ENCODE data around the gene DCTN5.

Gene DCTN5

DNA sequence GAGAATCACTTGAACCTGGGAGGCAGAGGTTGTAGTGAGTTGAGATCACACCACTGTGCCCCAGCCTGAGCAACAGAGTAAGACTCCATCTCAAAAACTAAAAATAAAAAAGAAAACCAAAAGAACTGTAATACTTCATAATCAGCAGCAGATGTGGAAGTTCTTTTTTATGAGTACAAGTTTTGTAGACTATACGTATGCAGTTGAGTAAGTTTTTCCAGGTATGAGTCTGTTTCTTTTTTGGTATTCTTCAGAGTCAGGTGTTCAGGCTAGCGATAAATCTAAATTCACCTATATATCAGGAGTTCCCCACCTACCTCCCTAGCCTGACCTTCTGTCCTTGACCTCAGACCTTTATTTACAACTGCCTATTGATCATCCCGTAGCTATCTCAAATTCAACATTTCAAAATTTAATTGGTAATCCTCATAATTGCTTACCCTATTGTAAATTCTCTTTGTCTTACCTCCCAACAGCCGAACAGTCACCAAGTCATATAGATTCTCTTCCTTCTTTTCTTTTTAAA, 10.7 kb downstream of the DCTN5 start:
- no peak for DNase-seq

DNA sequence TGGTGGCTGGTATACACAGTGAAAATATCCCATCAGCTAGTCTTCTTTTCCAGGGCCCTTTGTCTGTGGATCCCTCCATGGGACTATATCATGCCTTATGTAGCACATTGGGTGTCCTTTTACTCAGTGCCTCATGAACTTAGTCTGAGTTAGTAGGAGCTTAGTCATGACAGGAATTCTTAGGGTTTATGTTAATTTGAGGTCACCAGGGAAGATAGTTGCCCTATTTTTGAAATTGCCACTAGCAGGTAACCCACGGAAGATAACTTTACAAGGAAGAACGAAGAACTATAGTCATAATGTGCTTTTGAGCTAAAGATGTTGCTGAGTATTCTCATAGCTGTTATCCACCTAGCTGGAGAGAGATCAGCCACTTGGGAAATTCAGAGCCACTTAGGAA, 22.7 kb downstream of the DCTN5 start:
- DNase-seq: no peak

DNA sequence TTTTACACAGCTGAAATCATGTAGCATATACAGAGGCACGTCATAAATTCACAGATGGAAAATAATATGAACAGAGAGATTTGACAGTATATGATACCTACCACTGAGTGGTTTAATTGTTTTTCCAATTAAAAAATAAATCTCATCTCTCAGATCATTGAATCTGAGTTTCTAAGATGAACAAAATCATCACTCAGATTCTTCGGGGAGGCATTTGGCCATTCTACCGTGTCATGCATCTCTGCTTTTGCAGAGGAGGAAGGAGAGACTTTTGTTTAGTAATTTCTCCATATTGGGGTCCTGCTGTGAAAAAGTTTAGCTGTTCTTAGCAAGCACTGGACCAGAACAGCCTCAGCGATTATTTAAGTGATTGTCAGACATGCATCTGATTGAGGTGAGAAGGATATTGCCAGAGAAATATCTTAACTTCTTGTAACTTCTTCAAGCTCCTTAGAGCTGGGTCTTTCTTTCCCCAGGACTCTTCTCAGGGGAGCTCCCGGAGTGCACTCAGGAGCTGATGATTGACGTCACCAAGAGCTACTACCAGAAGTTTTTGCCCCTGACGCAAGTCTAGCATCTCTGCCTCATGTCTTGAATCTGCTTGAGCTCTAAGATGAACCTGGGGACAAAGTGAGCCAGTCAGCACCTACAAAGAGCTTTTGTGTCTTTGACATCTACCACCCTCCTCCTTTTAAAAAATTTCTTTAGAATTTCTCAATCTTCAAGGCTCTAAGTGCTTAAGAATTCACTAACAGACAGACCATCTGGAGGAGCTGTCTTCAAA, 25.5 kb downstream of the DCTN5 start:
- no peak for DNase-seq

DNA sequence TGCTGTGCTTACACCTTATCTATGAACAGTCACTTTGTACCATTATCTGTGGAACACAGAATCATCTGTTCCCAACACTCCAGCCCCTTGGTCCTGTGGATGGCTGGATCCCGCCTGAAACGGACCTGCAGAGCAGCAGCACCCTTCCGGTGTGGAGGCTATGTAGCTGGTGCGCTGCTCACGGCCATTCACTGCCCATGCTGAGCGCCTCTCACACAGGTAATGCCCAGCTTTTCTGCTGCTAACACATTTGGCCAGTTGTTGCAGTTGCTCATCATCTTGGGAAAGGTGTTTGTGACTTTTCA, 26.0 kb downstream of the DCTN5 start:
- no peak for DNase-seq

DNA sequence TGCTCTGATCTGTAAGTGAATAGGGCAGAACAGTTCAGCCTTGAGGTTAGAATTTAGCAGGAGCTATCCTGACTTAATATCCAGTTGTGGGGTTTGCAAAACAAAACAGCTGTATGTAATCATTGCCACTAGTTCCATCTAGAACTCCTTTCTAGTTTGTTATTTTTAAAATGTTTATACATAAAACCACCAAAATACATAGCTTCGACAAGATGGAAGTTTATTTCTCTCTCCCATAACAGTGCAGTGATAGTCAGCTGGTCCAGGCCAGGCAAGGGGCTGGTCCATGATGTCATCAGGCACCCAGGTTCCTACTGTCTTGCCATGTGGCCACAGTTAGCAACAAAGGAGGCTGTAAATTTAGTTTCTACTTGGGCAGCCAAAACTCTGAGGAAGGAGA, 27.0 kb downstream of the DCTN5 start:
- DNase-seq: no peak

DNA sequence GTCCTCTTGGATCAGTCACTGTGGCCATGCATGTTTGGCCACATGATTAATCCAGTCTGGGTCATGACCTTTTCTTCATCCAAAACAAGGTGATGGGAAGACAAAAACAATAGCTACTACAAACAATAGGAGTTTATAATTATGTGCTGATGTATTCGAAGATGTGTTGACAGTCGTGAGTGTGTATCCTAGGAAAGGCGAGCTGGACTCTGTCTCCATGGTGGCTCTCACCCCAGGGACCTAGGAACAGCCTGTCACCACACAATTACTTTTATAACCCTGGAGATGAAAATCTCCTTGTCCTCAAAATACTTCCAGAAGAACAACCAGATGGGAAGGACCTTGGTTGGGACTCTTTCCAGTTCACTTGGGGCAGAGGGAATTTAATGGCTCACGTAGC, 27.6 kb downstream of the DCTN5 start:
- DNase-seq: no peak

DNA sequence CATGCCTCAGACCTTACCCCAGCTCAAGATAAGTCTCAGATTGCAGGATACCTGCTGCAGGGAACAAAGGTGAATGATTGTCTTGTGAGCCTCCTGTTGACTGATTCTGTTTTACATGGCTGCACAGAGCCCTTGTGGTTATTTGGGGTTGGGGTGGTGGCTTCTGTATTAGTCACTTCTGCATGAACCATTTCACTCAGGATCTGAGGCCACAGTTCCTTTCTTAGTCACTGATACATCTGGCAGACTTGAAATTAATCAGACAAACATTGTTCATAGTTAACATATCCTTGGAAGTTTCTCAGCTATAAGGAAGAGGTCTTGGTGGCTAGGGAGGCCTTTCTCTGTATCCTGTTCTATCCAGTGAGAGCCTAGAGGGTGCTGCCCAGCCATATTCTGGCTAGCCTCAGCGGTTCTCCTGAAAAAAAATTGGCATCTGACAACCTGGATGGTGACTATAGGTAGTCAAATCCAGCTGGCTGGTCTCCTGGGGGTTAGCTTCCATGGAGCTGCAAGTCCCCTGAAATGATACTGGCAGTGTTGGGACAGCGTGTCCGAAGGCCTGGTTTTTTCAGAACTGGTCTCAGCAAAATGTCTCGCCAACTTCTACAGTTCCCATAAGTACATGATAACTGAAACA, 29.0 kb downstream of the DCTN5 start:
- DNase-seq: peak in 4 of 58 donors; percentile 6 to 23 (median 8)

DNA sequence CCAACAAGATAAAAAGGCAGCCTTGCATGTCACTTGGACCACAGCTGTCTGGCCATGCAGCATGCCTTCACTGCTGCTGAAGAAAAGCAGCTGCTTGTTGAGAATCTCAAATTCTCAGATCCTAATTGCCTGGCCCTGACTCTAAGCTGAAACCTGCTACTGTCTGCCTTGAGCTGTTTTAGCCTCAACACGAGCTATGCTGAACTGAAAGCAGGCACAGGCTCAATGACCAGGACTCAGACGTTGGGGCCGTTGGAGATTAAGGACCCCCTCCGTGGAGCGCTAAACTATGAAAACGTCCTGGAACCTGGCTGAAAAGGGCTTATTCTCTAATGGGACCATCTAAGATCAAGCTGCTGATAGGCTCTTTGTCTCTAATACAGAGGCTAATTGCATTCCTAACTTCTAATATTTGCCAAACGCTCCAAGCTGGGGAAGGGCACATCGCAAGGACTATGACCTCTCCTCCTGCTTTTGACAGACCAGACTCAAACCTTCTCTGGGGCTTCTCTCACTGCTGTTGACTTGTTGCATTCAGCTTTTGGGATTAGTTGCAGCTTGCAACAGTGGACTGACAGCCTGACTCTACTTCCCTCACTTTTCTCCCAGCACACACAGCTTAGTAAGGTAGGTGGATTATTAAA, 32.8 kb downstream of the DCTN5 start:
- peak in 2 of 58 donors; percentile 0 to 3 for DNase-seq

DNA sequence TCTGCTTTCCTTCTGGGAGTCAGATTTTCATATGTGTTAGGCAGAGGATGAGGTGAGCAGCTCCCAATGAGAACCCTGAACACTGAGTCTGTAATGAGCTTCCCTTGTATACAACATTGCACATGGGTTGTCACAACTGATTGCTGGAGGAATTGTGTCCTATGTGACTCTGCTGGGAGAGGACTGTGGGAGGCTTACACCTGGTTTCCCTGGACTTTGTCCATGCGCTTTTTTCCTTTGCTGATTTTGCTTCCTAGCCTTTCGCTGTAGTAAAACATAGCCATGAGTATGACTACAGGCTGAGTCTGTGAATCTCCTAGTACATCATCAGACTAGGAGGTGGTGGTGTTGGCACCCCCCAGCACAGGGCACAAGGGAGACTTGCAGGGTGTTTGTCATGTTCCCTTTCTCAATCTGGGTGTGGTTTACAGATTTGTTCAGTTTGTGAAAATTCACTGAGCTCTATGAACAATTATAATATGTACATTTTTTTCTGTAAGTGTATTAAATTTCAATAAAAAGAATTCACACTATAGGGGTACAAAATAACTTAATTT, 35.7 kb downstream of the DCTN5 start:
- DNase-seq: peak in 4 of 58 donors; percentile 3 to 14 (median 7)

DNA sequence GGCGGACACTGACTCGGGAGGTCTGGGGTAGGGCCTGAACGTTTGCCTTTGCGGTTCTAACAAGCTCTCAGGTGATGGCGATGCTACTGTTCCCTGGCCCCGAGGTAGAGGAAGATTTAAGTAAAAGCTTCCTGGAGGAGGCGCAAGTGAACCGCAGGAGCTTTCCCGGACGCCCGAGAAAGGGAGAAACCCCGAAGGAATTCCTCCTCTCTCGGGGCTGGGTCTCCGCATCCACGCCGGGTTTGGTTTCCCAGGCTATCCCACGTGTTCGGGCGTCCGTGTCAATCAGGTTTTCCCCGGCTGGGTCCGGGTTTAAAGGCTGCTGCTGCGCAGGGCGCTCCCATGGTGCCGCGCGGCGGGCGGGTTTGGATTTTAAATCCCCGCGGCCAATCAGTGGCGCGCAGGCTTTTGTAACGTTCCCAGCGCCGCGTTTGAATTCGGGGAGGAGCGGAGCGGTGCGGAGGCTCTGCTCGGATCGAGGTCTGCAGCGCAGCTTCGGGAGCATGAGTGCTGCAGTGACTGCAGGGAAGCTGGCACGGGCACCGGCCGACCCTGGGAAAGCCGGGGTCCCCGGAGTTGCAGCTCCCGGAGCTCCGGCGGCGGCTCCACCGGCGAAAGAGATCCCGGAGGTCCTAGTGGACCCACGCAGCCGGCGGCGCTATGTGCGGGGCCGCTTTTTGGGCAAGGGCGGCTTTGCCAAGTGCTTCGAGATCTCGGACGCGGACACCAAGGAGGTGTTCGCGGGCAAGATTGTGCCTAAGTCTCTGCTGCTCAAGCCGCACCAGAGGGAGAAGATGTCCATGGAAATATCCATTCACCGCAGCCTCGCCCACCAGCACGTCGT, 37.4 kb downstream of the DCTN5 start, which contains the start of gene PLK1:
TSS of gene PLK1 (plus strand) at position 460 of the 844 bp plus-strand sequence. CDS start at position 504, 44 bp downstream.
- peak in 56 of 58 donors; percentile 14 to 86 (median 55) for DNase-seq

DNA sequence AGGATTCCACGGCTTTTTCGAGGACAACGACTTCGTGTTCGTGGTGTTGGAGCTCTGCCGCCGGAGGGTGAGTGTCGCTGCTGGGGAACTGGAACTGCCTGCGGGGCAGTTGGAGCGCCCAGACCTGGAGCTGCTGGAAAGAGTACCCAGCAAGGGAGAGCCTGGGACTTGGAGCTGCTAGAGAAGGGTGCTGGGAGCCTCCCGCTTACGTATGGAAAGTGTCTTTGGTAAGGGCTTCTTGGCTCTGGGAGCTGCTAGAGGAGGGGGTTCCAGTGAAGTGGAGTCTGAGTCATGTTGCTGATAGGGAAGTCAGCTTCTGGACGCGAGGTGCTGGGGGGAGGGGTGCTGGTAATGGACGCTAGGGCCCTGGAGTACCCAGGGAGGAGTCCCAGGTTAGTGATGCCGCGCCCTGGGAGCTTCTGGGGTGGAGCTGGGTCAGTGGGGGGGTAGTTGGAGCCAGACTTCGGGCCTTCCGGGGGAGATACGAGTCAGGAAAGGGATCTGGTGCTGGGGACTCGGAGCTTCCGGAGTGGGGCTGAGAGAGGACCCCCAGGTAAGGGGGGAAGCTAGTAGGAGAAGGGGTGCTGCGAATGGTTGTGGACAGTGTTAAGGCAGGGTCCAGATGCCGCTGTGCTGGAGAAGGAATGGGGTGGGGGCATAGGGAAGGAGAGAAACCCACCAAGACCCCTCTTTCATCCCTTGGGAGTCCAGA, 38.2 kb downstream of the DCTN5 start:
- no peak for DNase-seq

DNA sequence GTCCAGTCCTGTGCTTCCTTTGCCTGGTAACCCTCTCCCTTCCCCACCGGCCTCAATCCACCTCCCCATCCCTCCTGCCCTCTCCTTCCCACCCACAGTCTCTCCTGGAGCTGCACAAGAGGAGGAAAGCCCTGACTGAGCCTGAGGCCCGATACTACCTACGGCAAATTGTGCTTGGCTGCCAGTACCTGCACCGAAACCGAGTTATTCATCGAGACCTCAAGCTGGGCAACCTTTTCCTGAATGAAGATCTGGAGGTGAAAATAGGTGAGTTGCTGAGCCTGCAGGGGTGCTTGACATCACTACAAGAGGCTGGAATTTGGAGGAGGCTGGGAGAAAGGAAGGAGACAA, 38.7 kb downstream of the DCTN5 start:
- DNase-seq: no peak

DNA sequence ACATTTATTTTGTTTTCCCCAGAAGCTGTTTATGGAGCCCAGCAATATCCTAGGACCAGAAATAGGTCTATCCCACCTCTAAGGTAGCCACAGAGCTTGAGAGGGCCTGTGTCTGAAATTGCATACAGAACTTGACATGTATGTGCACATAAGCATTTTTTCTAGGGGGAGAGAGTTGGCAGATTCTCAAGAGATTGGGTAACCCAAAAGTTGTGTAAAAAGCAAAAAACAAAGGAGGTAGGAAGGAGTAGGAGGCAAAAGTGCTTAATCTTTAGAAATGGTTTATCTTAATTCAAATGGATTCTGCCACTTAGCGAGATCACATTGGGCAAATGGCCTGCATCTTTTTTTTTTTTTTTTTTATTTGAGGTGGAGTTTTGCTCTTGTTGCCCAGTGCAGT, 40.9 kb downstream of the DCTN5 start:
- no peak for DNase-seq

DNA sequence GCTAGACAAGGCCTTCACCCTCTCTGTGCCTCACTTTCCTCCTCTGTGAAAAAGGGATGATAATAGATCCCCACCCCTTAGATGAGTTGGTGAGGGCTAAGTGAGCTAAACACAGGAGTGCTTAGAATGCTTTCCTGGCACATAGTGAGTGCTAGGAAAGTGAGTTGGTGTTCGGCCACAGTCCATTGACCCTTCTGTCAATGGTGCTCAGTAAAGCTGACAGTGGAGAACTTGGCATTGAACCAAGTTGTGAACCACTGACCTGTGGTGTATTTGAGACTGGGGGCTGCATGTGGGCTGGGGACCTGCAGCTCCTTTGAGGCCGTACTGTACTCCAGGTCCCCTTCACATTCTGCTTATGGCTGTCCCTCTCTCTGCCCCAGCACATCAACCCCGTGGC, 42.2 kb downstream of the DCTN5 start:
- DNase-seq: no peak

DNA sequence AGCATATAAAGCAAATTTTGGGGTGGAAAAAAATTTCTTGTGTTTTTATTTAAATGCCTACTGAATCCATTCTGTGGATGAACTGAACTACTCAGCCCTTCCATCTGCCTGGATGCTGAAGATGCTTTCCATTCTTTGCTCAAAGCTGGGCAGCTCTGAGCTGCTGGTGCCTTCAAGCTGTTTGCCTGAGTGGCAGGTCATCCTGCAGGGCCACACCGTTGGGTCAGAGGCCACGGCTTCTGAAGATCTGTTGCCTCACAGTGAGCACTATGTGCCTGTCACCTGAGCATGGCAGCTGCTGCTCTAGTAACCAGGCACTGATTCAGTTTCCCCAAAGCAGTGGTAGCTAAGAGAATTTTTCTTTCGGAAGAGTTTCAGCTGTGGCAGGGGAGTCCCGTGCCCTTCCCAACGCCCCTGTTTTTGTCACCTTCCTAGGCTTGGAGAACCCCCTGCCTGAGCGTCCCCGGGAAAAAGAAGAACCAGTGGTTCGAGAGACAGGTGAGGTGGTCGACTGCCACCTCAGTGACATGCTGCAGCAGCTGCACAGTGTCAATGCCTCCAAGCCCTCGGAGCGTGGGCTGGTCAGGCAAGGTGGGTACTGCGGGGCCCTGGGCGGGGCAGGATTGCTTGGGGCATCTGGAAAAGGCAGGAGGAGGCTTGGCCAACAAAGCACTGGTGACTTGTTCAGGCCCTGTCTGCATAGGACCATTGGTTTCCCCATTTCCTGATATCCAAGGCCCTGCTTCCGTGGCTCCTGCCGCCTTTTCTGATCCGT, 46.0 kb downstream of the DCTN5 start:
- DNase-seq: no peak

DNA sequence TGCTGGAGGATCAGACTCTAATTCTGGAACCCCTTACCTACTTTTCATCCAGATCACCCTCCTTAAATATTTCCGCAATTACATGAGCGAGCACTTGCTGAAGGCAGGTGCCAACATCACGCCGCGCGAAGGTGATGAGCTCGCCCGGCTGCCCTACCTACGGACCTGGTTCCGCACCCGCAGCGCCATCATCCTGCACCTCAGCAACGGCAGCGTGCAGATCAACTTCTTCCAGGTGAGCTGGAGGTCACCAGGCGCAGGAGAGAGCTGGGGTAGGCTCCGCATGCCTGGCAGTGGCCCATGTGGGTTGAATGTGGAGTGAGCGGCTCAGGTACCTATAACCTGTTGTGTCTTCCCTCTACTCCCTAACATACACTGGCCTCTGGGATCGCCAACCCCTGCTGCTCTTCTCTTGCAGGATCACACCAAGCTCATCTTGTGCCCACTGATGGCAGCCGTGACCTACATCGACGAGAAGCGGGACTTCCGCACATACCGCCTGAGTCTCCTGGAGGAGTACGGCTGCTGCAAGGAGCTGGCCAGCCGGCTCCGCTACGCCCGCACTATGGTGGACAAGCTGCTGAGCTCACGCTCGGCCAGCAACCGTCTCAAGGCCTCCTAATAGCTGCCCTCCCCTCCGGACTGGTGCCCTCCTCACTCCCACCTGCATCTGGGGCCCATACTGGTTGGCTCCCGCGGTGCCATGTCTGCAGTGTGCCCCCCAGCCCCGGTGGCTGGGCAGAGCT, 48.3 kb downstream of the DCTN5 start:
- DNase-seq: no peak

DNA sequence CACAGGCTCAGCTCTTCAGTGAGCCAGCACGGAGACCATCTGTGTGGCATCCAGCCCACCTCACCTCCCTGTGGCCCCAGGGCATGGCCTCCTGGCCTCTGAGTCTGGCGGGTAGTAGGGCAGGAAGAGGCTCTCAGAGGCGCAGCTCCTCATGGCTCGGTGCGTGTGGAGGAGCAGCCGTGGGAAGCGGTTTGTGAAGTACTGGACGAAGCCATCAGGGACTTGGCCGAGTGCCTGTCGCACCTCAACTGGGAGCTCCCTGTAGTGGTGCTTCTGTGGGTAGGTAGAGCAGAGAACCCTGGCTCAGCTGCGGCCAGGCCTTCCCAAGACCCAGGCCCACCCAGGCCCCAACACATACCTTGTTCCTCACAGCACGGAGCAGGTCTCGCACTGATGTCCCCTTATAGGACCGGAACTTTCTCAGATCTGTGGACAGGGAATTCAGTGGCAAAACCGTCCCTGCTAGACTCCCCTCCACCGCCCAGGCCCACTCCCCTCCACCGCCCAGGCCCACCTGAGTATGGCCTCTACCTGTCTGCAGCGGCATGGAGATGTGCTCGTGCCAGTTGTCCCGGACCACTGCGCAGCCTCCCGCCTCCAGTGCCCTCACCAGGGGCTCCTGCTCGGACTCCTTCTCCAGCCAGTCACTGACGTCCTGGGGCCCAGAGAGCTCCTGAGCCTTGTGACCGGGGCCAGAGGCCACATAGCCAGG, 49.7 kb downstream of the DCTN5 start:
- DNase-seq: no peak

DNA sequence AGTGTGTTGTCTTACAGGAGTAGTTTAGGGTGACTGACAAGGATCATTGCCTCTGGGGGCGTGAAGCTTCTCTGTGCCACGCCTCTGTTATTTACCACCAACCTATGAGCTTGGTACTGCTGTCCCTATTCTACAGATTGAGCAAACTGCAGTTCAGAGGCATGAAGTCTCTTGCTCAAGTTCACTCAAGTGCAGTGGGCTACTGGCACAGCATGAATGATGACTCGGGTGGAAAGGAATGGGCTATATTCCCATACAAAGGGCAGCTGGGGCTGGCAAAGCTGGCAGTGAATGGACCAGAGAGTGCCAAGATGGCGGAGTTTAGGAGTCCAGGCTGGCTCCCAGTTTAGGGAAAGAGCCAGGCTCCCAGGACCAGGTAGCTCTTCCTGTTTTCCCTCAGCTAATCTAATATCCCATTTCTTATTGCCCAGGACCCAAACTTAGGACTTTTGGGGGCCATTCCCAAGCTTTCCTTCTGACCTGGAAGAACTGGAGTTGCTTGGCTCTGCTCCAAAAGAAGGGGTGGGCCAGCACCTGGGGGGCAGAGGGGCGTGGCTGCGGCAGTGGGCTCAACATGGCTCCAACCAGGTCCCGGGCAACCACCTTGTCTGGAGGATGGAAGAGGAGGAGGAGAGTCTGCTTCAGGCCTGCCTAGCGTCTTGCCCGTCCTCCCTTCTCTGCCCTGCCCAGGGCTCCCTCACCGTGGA, 50.4 kb downstream of the DCTN5 start:
- DNase-seq: peak in 1 of 58 donors; percentile 4
